HCT116 (cell line): Measurements from ENCODE around the gene DDHD1. TPM values are rescaled to one million over a fixed set of nuclear protein-coding genes. Genes with fewer than 3 reads are reported as not detected.

Source experiments
- total RNA-seq: library from RNA; stranded (reverse); gene quantifications from one replicate; pipeline ENCODE4 v1.2.1, GENCODE V29; 2021; ENCODE audit not compliant: unreplicated experiment

The DDHD1 gene
- total RNA-seq, 1 experiment from 2014 or later: 26.9 TPM

Other genes starting within 250 kb of the DDHD1 start
- 24.8 TPM for gene FERMT2, start 202.3 kb downstream of the DDHD1 start, total RNA-seq